Bronchial epithelial cell (primary cell): ENCODE results near the gene SAV1. TPM values are rescaled to one million over a fixed set of nuclear protein-coding genes. Genes with fewer than 3 reads are reported as not detected.
A peak's percentile ranks its signal among the peaks of the same experiment; 100 is the strongest.

Source experiments
- DNase-seq: peaks from one replicate; pipeline ENCODE4 v3.0.0-alpha.2; 2010; ENCODE audit warnings: low read depth
- FAIRE-seq: peaks from 2 replicates; lab custom pipeline; 2011; peaks lifted over from hg19 to GRCh38; lab: Jason Lieb, UNC
- H3K27me3 ChIP-seq: 2 replicates; pipeline ENCODE4 v1.5.1; 2011; ENCODE audit warnings: low read length; ENCODE audit not compliant: control insufficient read depth, insufficient read depth
- H3K36me3 ChIP-seq: 2 replicates; pipeline ENCODE4 v1.5.1; 2011; ENCODE audit warnings: low read length; ENCODE audit not compliant: control insufficient read depth, insufficient read depth
- H3K4me3 ChIP-seq: 2 replicates; pipeline ENCODE4 v1.5.1; 2011; ENCODE audit warnings: mild to moderate bottlenecking, low read depth, low read length, control low read depth
- CTCF ChIP-seq: IDR thresholded peaks from 2 replicates; pipeline ENCODE4 v1.5.1; 2011; ENCODE audit warnings: mild to moderate bottlenecking, moderate library complexity, low read length, control low read depth, inconsistent platforms; ENCODE audit not compliant: insufficient read depth, severe bottlenecking
- total RNA-seq: library from RNA; depleted of rRNA; stranded (reverse); fragments of >200 nt; gene quantifications from 2 replicates; pipeline ENCODE4 v1.2.1, GENCODE V29; 2014

Gene SAV1
- total RNA-seq, 1 donor from 2014 or later, result 28.7 TPM

DNA sequence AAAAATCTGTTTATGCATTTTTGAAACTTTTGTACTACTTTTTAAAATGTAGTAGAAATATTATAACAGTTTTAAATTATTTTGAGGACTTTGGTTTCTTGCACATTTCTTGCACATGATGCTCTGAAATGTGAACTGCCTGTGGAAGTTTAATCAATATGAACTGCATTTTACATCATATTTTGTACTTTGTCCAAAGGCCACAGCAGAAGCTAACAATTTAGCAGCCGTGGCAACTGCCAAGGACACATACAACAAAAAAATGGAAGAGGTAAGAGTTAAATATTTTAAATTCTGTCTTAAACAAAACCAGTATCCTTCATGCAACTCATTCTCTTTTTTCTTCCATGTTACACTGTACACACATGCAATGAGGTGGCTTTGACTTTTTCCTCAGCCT is 45.1 kb downstream of the SAV1 start:
- Histone ChIP-seq H3K27me3 (no peaks in the 10 kb centered on the region), H3K4me3 (no peak overlapping the region), H3K36me3 (no peaks in the 10 kb centered on the region)
- DNase-seq (no peak), FAIRE-seq (no peak)
- TF ChIP-seq CTCF, result no peak

DNA sequence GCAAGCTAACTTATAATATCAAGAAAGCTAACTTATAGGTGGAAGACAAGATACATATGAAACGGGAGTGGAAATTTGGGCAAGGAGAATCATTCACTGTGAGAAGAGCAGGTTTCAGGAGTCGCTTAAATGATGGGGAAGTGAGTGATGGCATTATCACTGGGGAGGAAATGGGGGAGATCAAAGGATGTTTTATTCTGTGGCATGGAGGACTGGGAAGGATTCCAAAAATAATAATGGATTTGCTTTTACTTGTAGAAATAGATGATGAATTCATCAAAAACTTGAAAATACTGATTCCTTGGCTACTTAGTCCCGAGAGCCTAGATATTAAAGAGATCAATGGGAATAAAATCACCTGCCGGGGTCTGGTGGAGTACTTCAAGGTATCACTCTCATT is 47.8 kb downstream of the SAV1 start:
- no peak for TF ChIP-seq CTCF
- no peak for FAIRE-seq
- Histone ChIP-seq H3K36me3 (no peaks in the 10 kb centered on the region), H3K27me3 (no peaks in the 10 kb centered on the region), H3K4me3 (no peak overlapping the region)
- peak; percentile 27 for DNase-seq

DNA sequence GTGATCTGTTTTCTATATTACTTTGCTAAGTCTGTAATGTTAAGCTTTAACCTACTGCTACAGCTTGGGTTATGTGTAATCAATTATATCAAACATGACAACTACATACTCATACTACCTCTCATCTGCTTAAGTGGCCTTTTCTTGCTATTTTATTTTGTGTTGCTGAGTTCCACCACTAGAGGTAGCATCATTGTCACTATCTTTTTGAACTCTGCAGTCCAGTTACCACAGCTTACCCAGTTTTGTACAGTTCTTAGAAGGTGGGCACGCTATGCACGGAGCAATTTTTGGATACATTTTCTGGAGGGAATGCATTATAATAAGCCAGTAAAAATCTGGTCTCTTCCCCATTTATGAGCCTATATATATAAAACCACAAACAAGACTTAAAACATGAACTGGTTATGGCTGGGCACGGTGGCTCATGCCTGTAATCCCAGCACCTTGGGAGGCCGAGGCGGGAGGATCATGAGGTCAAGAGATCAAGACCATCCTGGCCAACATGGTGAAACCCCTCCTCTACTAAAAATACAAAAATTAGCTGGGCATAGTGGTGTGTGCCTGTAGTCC is 48.5 kb downstream of the SAV1 start:
- Histone ChIP-seq H3K36me3 (no peaks in the 10 kb centered on the region), H3K27me3 (no peaks in the 10 kb centered on the region), H3K4me3 (no peak overlapping the region)
- TF ChIP-seq CTCF, result peak; percentile 56
- DNase-seq, result peak; percentile 59
- no peak for FAIRE-seq

GRCh38 chr14:50616275-50616674 is 51.8 kb downstream of the SAV1 start:
- Histone ChIP-seq H3K27me3 (no peaks in the 10 kb centered on the region), H3K36me3 (no peaks in the 10 kb centered on the region), H3K4me3 (no peak overlapping the region)
- no peak for TF ChIP-seq CTCF
- FAIRE-seq, result no peak
- DNase-seq, result no peak

DNA sequence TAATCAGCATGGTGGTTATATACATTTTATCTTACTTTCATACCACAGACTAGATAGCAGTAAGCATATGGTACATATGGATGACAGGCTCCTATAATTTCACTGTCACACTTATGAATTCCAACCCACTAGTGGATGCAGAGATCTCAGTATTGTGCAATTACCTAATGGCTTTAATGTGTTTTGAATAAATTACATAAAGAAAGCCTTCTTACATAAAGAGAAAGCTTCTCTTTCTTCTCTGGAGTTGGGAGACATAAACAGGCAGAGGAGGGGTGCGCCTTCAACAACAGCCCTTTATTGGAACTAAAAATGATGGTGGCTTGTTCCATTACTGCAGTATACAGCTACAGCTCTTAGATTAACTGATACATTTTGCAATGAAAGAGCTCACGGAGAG is 52.6 kb downstream of the SAV1 start:
- FAIRE-seq (no peak), DNase-seq (no peak)
- Histone ChIP-seq H3K36me3 (no peaks in the 10 kb centered on the region), H3K4me3 (no peak overlapping the region), H3K27me3 (no peaks in the 10 kb centered on the region)
- no peak for TF ChIP-seq CTCF

DNA sequence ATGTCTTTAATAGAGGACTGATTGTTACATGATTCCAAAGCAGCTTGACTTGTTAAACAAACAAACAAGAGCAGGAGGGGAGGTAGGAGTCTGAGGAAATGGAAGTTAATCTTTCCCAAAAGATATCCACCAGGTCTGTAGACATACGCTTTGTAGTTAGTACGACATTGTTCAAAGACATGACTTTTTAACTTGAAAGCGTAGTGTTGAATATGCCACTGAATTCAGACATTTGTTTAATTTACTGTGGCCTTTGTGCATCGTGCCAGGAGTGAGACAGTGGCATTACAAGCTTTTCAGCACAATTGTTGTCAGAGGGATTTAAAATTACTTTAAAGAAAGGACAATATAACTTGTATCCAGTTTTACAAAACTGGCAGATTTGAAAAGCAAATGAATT is 53.0 kb downstream of the SAV1 start:
- DNase-seq (no peak), FAIRE-seq (no peak)
- Histone ChIP-seq H3K4me3 (no peak overlapping the region), H3K27me3 (no peaks in the 10 kb centered on the region), H3K36me3 (no peaks in the 10 kb centered on the region)
- no peak for TF ChIP-seq CTCF
